OCI-LY3 (cell line): ENCODE data around the gene JSRP1.
A peak's percentile ranks its signal among the peaks of the same experiment; 100 is the strongest.

Experiments used
- EZH2phosphoT487 ChIP-seq: fragments of 200-600 bp; shearing (Covaris generic); IDR thresholded peaks from 2 replicates; pipeline ENCODE4 v1.6.1; 2018; ENCODE audit warnings: antibody characterized with exemption, mixed run types, low read depth
- TF ChIP-seq, protein P1 (sequence below): fragments of 200-600, 300-600 bp; sonication (generic); IDR thresholded peaks from 2 replicates; pipeline ENCODE4 v1.5.1; 2014; ENCODE audit warnings: antibody characterized with exemption, low read length, low read depth

DNA sequence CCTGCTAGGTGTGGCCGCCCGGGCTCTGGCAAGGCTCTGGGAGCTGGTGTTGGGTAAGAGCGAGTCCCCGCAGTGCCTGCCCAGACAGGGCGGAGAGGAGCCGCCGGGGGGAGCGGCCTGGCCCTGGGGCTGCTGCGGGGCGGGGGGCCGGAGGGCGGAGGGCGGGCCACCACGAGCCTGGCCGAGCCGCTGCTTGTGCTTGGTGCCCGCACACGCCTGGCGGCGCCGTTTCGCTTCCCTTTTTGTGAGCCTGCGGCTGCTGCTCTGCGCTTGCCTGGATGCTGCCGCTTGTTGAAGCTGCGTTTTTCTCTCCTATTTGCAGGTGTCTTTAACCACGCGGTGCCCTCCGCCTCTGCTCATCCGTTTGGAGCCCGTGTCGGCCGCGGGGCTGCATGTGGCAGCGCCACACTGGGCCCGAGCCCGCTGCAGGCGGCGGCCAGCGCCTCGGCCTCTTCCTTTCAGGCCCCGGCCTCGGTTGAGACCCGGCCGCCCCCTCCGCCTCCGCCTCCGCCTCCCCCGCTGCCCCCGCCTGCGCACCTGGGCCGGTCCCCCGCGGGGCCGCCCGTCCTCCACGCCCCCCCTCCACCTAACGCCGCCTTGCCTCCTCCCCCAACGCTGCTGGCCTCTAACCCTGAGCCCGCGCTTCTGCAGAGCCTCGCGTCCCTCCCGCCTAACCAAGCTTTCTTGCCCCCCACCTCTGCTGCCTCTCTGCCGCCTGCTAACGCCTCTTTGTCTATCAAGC, 28.6 kb downstream of the JSRP1 start:
- TF ChIP-seq, protein P1, sequence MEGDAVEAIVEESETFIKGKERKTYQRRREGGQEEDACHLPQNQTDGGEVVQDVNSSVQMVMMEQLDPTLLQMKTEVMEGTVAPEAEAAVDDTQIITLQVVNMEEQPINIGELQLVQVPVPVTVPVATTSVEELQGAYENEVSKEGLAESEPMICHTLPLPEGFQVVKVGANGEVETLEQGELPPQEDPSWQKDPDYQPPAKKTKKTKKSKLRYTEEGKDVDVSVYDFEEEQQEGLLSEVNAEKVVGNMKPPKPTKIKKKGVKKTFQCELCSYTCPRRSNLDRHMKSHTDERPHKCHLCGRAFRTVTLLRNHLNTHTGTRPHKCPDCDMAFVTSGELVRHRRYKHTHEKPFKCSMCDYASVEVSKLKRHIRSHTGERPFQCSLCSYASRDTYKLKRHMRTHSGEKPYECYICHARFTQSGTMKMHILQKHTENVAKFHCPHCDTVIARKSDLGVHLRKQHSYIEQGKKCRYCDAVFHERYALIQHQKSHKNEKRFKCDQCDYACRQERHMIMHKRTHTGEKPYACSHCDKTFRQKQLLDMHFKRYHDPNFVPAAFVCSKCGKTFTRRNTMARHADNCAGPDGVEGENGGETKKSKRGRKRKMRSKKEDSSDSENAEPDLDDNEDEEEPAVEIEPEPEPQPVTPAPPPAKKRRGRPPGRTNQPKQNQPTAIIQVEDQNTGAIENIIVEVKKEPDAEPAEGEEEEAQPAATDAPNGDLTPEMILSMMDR = peak; percentile 39
- no peak for TF ChIP-seq EZH2phosphoT487
